Sigmoid colon (tissue), 7 donors: ENCODE results near the gene PPP1R3F. TPM values are rescaled to one million over a fixed set of nuclear protein-coding genes. Genes with fewer than 3 reads are reported as not detected.

ENCODE experiments used
- DNase-seq: peaks from one replicate; pipeline ENCODE4 v3.0.0-alpha.2; 2019
- H3K27ac ChIP-seq, 4 donors: fragments of 200-600 bp; sonication (generic); one replicate each; pipeline ENCODE4 v1.5.1; 2016 to 2019; ENCODE audit warnings: mild to moderate bottlenecking in 1 of 4
- H3K27me3 ChIP-seq, 3 donors: fragments of 200-600 bp; sonication (generic); one replicate each; pipeline ENCODE4 v1.5.1; 2019; ENCODE audit warnings: mild to moderate bottlenecking in 1 of 3
- H3K36me3 ChIP-seq, 4 donors: fragments of 200-600 bp; sonication (generic); one replicate each; pipeline ENCODE4 v1.5.1; 2016 to 2019
- H3K4me1 ChIP-seq, 4 donors: fragments of 200-600 bp; sonication (generic); one replicate each; pipeline ENCODE4 v1.5.1; 2017 to 2019
- H3K4me3 ChIP-seq, 4 donors: fragments of 200-600 bp; sonication (generic); one replicate each; pipeline ENCODE4 v1.5.1; 2017 to 2019; ENCODE audit warnings: mild to moderate bottlenecking in 2 of 4, moderate library complexity in 1 of 4
- H3K9me3 ChIP-seq, 4 donors: fragments of 200-600 bp in 3 of 4; sonication (generic) in 3 of 4; one replicate each; pipeline versions ENCODE4 v1.5.1 to v1.6.1; 2013 to 2019
- EP300 ChIP-seq, 4 donors: sonication (generic); formaldehyde crosslinking; IDR thresholded peaks; one replicate each; pipeline ENCODE4 v1.6.1; 2017; ENCODE audit warnings: antibody characterized with exemption in 4 of 4
- POLR2A ChIP-seq, 2 donors: fragments of 450-650 bp; IDR thresholded peaks; one replicate each; pipeline ENCODE4 v1.6.1; 2016; ENCODE audit warnings: antibody characterized with exemption in 2 of 2, mild to moderate bottlenecking in 2 of 2, moderate library complexity in 2 of 2
- POLR2AphosphoS5 ChIP-seq, 4 donors: sonication (generic); formaldehyde crosslinking; IDR thresholded peaks; one replicate each; pipeline ENCODE4 v1.6.1; 2017; ENCODE audit warnings: antibody characterized with exemption in 4 of 4
- WGBS, 2 donors: extraction: QIAGEN DNeasy Blood & Tissue Kit; methylation state at CpG; one replicate each; pipeline ENCODE4 v1.1.7; 2013; 5-methylcytosine and 5-hydroxymethylcytosine counted together
- intact Hi-C: fragments of 100-400 bp; cut with DNase I; formaldehyde crosslinking; loops from one replicate; pipeline ENCODE4 v1.15.1; 2023
- polyA plus RNA-seq, 3 donors: library from polyadenylated mRNA; stranded (reverse); fragments of 200-250 nt; gene quantifications; one replicate each; pipeline ENCODE4 v1.2.3, GENCODE V29; 2013
- total RNA-seq, 4 donors: library from RNA; depleted of rRNA; stranded (reverse); fragments of >200 nt; gene quantifications; one replicate each; pipeline ENCODE4 v1.1.0, GENCODE V29; 2016
- TF ChIP-seq, protein P1 (sequence below), 4 experiments: fragments of 450-650 bp in 3 of 4; fragments of 200-600 bp in 1 of 4; IDR thresholded peaks; one replicate each; pipeline ENCODE4 v1.5.1; 2016 to 2019; ENCODE audit warnings: antibody characterized with exemption in 4 of 4, mild to moderate bottlenecking in 3 of 4, moderate library complexity in 2 of 4
- donor health status: healthy with polysubstance abuse.
- donor health status: Bipolar disorder and iron deficiency.
- donor health status: healthy.

The PPP1R3F gene
- total and polyA plus RNA-seq, 7 donors, result 2.2 to 13.7 (median 8.6) TPM

DNA sequence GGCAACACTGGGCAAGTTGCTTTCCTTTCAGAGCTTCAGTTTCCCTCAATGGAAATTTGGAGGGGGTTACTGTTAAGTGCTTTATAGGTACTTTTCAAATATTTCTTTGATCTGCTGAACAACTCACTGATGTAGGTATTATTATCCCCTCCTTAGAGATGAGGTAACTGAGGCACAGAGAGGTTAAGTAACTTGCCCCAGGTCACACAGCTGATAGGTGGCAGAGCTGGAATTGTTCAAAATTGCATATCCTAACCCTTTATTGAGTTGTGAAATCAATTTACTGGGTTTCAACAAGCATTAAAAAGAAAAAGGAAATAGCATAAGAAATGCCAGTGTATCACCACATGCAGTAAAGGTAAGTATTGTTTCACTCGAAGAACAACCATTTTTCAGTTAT lies 6.6 kb downstream of the PPP1R3F start:
- intact Hi-C loops, result no loop called here
- Histone ChIP-seq H3K4me1 (peaks cover 0 to 23% (median 12%) of the 10 kb centered on the region in 4 donors), H3K27me3 (no peaks in the 10 kb centered on the region), H3K4me3 (no peak overlapping the region), H3K9me3 (no peaks in the 10 kb centered on the region), H3K27ac (no peak overlapping the region), H3K36me3 (no peaks in the 10 kb centered on the region)
- whole genome bisulfite sequencing, 2 donors, result 11 to 57% methylated on average over 1 of the region's 1 CpG
- DNase-seq, result peak; percentile 17
- TF ChIP-seq EP300 (IDR thresholded peaks at IDR 0.05) (no peak), POLR2AphosphoS5 (IDR thresholded peaks at IDR 0.05) (no peak), POLR2A (IDR thresholded peaks at IDR 0.05) (no peak)
- TF ChIP-seq, protein P1, sequence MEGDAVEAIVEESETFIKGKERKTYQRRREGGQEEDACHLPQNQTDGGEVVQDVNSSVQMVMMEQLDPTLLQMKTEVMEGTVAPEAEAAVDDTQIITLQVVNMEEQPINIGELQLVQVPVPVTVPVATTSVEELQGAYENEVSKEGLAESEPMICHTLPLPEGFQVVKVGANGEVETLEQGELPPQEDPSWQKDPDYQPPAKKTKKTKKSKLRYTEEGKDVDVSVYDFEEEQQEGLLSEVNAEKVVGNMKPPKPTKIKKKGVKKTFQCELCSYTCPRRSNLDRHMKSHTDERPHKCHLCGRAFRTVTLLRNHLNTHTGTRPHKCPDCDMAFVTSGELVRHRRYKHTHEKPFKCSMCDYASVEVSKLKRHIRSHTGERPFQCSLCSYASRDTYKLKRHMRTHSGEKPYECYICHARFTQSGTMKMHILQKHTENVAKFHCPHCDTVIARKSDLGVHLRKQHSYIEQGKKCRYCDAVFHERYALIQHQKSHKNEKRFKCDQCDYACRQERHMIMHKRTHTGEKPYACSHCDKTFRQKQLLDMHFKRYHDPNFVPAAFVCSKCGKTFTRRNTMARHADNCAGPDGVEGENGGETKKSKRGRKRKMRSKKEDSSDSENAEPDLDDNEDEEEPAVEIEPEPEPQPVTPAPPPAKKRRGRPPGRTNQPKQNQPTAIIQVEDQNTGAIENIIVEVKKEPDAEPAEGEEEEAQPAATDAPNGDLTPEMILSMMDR (IDR thresholded peaks at IDR 0.05), result no peak

DNA sequence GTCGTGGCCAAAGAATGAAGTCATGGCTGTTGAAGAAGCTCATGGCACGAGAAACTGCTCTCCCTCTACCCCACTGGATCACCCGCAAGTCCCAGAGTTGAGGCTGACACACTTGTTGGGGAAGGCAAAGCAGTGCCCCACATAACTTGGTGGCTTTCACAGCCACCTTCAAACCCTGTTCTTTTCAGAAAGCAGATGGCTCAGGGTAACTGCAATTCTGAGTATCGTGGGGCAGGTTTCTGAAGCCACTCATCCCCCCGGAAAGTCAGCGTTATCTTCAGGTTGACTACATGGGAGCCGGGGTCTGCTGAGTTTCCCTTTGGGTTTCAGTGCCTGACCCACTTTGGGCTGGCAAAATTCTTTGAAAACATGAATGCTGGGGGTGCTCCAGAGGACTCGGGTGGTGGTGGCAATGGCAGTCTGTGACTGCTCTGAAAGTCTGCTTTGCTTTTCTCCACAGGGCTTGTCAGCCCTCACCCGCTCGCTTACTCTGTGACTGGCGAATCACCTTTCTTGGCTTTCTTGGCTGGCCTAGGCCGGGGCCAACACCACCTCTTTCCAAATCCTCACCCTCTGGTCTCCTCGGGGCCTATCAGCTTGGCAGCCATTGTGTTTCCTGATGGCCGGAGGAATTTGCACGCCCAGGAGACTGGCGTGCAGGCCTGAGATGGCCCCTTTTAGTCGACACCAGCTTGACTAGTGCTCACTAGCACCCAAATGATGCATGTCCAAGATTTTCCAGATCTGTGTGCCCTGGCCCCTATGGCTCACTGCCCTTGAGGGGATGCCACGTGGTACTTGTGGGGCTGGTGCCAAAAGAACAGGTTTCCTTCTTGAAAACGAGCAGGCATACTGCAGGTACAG lies 7.3 kb downstream of the PPP1R3F start:
- Histone ChIP-seq H3K4me3 (no peak overlapping the region), H3K9me3 (no peaks in the 10 kb centered on the region), H3K4me1 (peaks cover 0 to 16% (median 6%) of the 10 kb centered on the region in 4 donors), H3K27ac (no peak overlapping the region), H3K27me3 (no peaks in the 10 kb centered on the region), H3K36me3 (no peaks in the 10 kb centered on the region)
- intact Hi-C loops, result no loop called here
- TF ChIP-seq, protein P1 (IDR thresholded peaks at IDR 0.05), result no peak
- TF ChIP-seq POLR2AphosphoS5 (IDR thresholded peaks at IDR 0.05), result no peak
- TF ChIP-seq EP300 (IDR thresholded peaks at IDR 0.05), result no peak
- TF ChIP-seq POLR2A (IDR thresholded peaks at IDR 0.05), result no peak
- WGBS, 2 donors, result 74 to 80% methylated on average over 19 of the region's 19 CpGs
- DNase-seq, result peak; percentile 53

DNA sequence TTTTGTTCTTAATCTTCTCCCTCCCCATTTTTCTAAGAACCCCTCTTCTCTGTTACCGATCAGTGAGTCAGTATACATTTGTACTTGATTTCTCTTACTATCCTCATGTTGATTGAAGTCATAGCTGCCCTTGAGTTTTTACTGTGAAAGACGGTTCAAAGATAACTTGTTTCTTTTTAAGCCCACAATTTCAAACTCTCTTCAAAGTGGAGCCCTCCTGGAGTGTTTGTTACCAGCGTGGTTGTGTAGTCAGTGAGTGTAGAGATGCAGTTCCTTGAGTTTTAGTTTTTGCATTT lies 7.9 kb downstream of the PPP1R3F start:
- H3K4me3 ChIP-seq, result no peak overlapping the region
- H3K36me3 ChIP-seq, result no peaks in the 10 kb centered on the region
- intact Hi-C loops, result no loop called here
- no peaks in the 10 kb centered on the region for H3K27me3 ChIP-seq
- TF ChIP-seq, protein P1 (IDR thresholded peaks at IDR 0.05), result no peak
- TF ChIP-seq POLR2A (IDR thresholded peaks at IDR 0.05) (no peak), EP300 (IDR thresholded peaks at IDR 0.05) (no peak), POLR2AphosphoS5 (IDR thresholded peaks at IDR 0.05) (no peak)
- H3K4me1 ChIP-seq, result peaks cover 0 to 10% (median 3%) of the 10 kb centered on the region in 4 donors
- WGBS, 2 donors, result 69 to 82% methylated on average over 3 of the region's 3 CpGs
- H3K9me3 ChIP-seq, result no peaks in the 10 kb centered on the region
- no peak overlapping the region for H3K27ac ChIP-seq
- DNase-seq, result no peak

DNA sequence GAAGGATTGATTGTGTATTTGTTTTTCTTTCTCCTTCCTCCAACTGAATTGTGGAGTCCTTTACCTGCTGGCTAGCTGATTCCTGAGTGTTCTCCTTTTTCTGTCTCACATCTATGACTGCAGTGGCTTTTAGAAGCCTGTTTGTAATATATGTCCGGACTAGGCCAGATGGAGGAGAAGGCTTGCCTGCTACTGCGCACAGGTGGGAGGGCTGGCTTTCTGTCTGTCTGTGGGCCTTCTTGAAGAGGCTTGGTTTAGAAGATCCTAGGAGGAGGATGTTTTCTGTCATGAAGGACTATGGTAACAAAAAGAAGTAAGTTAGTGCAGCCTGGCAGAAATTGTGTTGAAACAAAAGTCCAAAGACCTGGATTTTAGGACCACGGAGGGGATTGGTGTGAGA lies 8.5 kb downstream of the PPP1R3F start:
- Histone ChIP-seq H3K36me3 (no peaks in the 10 kb centered on the region), H3K27me3 (no peaks in the 10 kb centered on the region), H3K4me1 (peaks cover 0 to 6% (median under 1%) of the 10 kb centered on the region in 4 donors), H3K4me3 (no peak overlapping the region), H3K27ac (no peak overlapping the region), H3K9me3 (no peaks in the 10 kb centered on the region)
- TF ChIP-seq EP300 (IDR thresholded peaks at IDR 0.05) (no peak), POLR2A (IDR thresholded peaks at IDR 0.05) (no peak), POLR2AphosphoS5 (IDR thresholded peaks at IDR 0.05) (no peak)
- TF ChIP-seq, protein P1 (IDR thresholded peaks at IDR 0.05), result no peak
- intact Hi-C loops, result no loop called here
- DNase-seq, result peak; percentile 40
- 92 to 93% methylated on average over 3 of the region's 3 CpGs for WGBS, 2 donors
